ENCODE data around the gene GPR89A. TPM values are rescaled to one million over a fixed set of nuclear protein-coding genes. Genes with fewer than 3 reads are reported as not detected.

GPR89A gene
- total RNA-seq, 1 donor from 2014 or later: 72.7 TPM

GRCh38 chr1:145688328-145688727, 80.5 kb downstream of the GPR89A start:
- no peaks in the 10 kb centered on the region for H4K20me1 ChIP-seq (ENCODE audit: low read depth)
- H3K4me1 ChIP-seq: no peaks in the 10 kb centered on the region
- no peak overlapping the region for H3K4me3 Mint-ChIP-seq
- no peak overlapping the region for H2AFZ ChIP-seq (replicated peaks)
- H3K9me3 ChIP-seq (ENCODE audit: low read depth): no peaks in the 10 kb centered on the region
- DNase-seq (ENCODE audit: low spot score): no peak
- no peaks in the 10 kb centered on the region for H3K36me3 Mint-ChIP-seq
- H3K36me3 ChIP-seq: no peaks in the 10 kb centered on the region
- H3K79me2 ChIP-seq (ENCODE audit: low read depth): no peaks in the 10 kb centered on the region
- H3F3A ChIP-seq (ENCODE audit: low read depth): no peaks in the 10 kb centered on the region
- no peak overlapping the region for H3K27ac ChIP-seq
- no peaks in the 10 kb centered on the region for H3K27me3 ChIP-seq
- H3K27ac Mint-ChIP-seq: no peak overlapping the region
- no peak overlapping the region for H3K4me2 ChIP-seq
- no peaks in the 10 kb centered on the region for H3K4me1 Mint-ChIP-seq
- H3K9ac ChIP-seq: no peak overlapping the region
- H3K27me3 Mint-ChIP-seq (ENCODE audit: insufficient read depth, low read depth): peaks cover 3% of the 10 kb centered on the region
- TF ChIP-seq EZH2phosphoT487 (IDR thresholded peaks at IDR 0.05) (no peak), CTCF (IDR thresholded peaks at IDR 0.05) (no peak), EZH2 (IDR thresholded peaks at IDR 0.05) (no peak)
- H3K9me3 Mint-ChIP-seq: no peaks in the 10 kb centered on the region
- H3K4me3 ChIP-seq: no peak overlapping the region

GRCh38 chr1:145688924-145689323, 81.1 kb downstream of the GPR89A start:
- DNase-seq (ENCODE audit: low spot score): no peak

GRCh38 chr1:145689922-145690321, 82.1 kb downstream of the GPR89A start:
- no peaks in the 10 kb centered on the region for H3K79me2 ChIP-seq (ENCODE audit: low read depth)
- no peaks in the 10 kb centered on the region for H3K9me3 ChIP-seq (ENCODE audit: low read depth)
- H3K4me3 ChIP-seq: no peak overlapping the region
- no peaks in the 10 kb centered on the region for H4K20me1 ChIP-seq (ENCODE audit: low read depth)
- Mint-ChIP-seq H3K4me3 (no peak overlapping the region), H3K36me3 (no peaks in the 10 kb centered on the region), H3K9me3 (peaks cover 2% of the 10 kb centered on the region), H3K4me1 (no peaks in the 10 kb centered on the region), H3K27ac (no peak overlapping the region), H3K27me3 (ENCODE audit: insufficient read depth, low read depth) (peaks cover 5% of the 10 kb centered on the region)
- no peak overlapping the region for H2AFZ ChIP-seq (replicated peaks)
- no peaks in the 10 kb centered on the region for H3K36me3 ChIP-seq
- no peak for TF ChIP-seq CTCF (IDR thresholded peaks at IDR 0.05)
- no peak for TF ChIP-seq EZH2phosphoT487 (IDR thresholded peaks at IDR 0.05)
- TF ChIP-seq EZH2 (IDR thresholded peaks at IDR 0.05): no peak
- no peaks in the 10 kb centered on the region for H3K4me1 ChIP-seq
- no peaks in the 10 kb centered on the region for H3K27me3 ChIP-seq
- H3F3A ChIP-seq (ENCODE audit: low read depth): no peaks in the 10 kb centered on the region
- no peak overlapping the region for H3K4me2 ChIP-seq
- no peak overlapping the region for H3K9ac ChIP-seq
- no peak overlapping the region for H3K27ac ChIP-seq
- no peak for DNase-seq (ENCODE audit: low spot score)

More at GRCh38 chr1:145688924-145689323, 81.1 kb downstream of the GPR89A start:
- Histone ChIP-seq H4K20me1 (ENCODE audit: low read depth) (no peaks in the 10 kb centered on the region), H3K4me2 (no peak overlapping the region), H3F3A (ENCODE audit: low read depth) (no peaks in the 10 kb centered on the region), H3K9me3 (ENCODE audit: low read depth) (no peaks in the 10 kb centered on the region), H3K4me3 (no peak overlapping the region), H3K36me3 (no peaks in the 10 kb centered on the region), H3K9ac (no peak overlapping the region), H3K27me3 (no peaks in the 10 kb centered on the region), H3K4me1 (no peaks in the 10 kb centered on the region), H2AFZ (replicated peaks) (no peak overlapping the region), H3K27ac (no peak overlapping the region), H3K79me2 (ENCODE audit: low read depth) (no peaks in the 10 kb centered on the region)
- Mint-ChIP-seq H3K27ac (no peak overlapping the region), H3K27me3 (ENCODE audit: insufficient read depth, low read depth) (peaks cover 5% of the 10 kb centered on the region), H3K36me3 (no peaks in the 10 kb centered on the region), H3K4me1 (no peaks in the 10 kb centered on the region), H3K9me3 (no peaks in the 10 kb centered on the region), H3K4me3 (no peak overlapping the region)
- TF ChIP-seq EZH2 (IDR thresholded peaks at IDR 0.05) (no peak), EZH2phosphoT487 (IDR thresholded peaks at IDR 0.05) (no peak), CTCF (IDR thresholded peaks at IDR 0.05) (no peak)
